Uterine smooth muscle cell (primary cell): ENCODE results near the gene SRCIN1. TPM values are rescaled to one million over a fixed set of nuclear protein-coding genes. Genes with fewer than 3 reads are reported as not detected.

Experiments
- total RNA-seq: library from RNA; depleted of rRNA; stranded (reverse); fragments of >200 nt; gene quantifications from 2 replicates; pipeline ENCODE4 v1.2.3, GENCODE V29; 2014

The SRCIN1 gene
- total RNA-seq = under 0.01 and 0.12 TPM in 2 replicates

GRCh38 chr17:38605841-38606645 is at the start of gene SRCIN1:
Gene SRCIN1 (minus strand): TSS chr17:38605952. CDS start chr17:38605705, 247 bp downstream.

Other genes with a start within 250 kb of the SRCIN1 start
- 37.5 and 57.9 TPM in 2 replicates for gene ARHGAP23, start 177.5 kb downstream of the SRCIN1 start, total RNA-seq
- gene EPOP, start 69.0 kb upstream of the SRCIN1 start, total RNA-seq = 0.55 and 0.87 TPM in 2 replicates
- 19.7 and 20.7 TPM in 2 replicates for gene MLLT6, start 99.3 kb upstream of the SRCIN1 start, total RNA-seq
- 2.7 and 4.0 TPM in 2 replicates for gene CISD3, start 124.4 kb upstream of the SRCIN1 start, total RNA-seq
- 2.2 and 4.0 TPM in 2 replicates for gene PCGF2, start 142.4 kb upstream of the SRCIN1 start, total RNA-seq
- gene PSMB3, start 146.8 kb upstream of the SRCIN1 start, total RNA-seq = 315 and 392 TPM in 2 replicates
- 61.8 and 74.5 TPM in 2 replicates for gene PIP4K2B, start 193.6 kb upstream of the SRCIN1 start, total RNA-seq
- 10.9 and 12.6 TPM in 2 replicates for gene CWC25, start 219.4 kb upstream of the SRCIN1 start, total RNA-seq
- 1,266 and 1,824 TPM in 2 replicates for gene RPL23, start 247.8 kb upstream of the SRCIN1 start, total RNA-seq